COLO668 (cell line): ENCODE measurements around the gene CDH4.
A peak's percentile ranks its signal among the peaks of the same experiment; 100 is the strongest.
"Not testable (repeated sequence)": the region's sequence is repeated elsewhere in the genome, so short reads cannot be mapped to it uniquely, and the experiment has no call there.

Experiments used
- DNase-seq: peaks from one replicate; lab custom pipeline; 2025; ENCODE audit not compliant: unreplicated experiment; lab: John Stamatoyannopoulos, UW

CDH4 gene

GRCh38 chr20:61939691-61940360, 687.8 kb downstream of the CDH4 start:
- no peak for DNase-seq

- no peak for DNase-seq
These were observed 688.4 kb downstream of the CDH4 start for GRCh38 chr20:61940491-61940890.

GRCh38 chr20:61940976-61941720, 689.1 kb downstream of the CDH4 start:
- no peak for DNase-seq

GRCh38 chr20:61941721-61942405, 689.8 kb downstream of the CDH4 start:
- no peak for DNase-seq

GRCh38 chr20:61942526-61942925, 690.5 kb downstream of the CDH4 start:
- DNase-seq = no peak

- DNase-seq = not testable (repeated sequence)
These were observed 692.9 kb downstream of the CDH4 start for GRCh38 chr20:61944967-61945366.

- not testable (repeated sequence) for DNase-seq
These were observed 693.4 kb downstream of the CDH4 start for GRCh38 chr20:61945495-61945894.

GRCh38 chr20:61948056-61948455, 696.0 kb downstream of the CDH4 start:
- not testable (repeated sequence) for DNase-seq

GRCh38 chr20:61948586-61949362, 696.7 kb downstream of the CDH4 start:
- DNase-seq = no peak

- DNase-seq = no peak
These were observed 697.3 kb downstream of the CDH4 start for GRCh38 chr20:61949363-61949713.

GRCh38 chr20:61949714-61950640, 697.9 kb downstream of the CDH4 start:
- DNase-seq = no peak

GRCh38 chr20:61950641-61951071, 698.6 kb downstream of the CDH4 start:
- DNase-seq = no peak

- no peak for DNase-seq
These were observed 699.9 kb downstream of the CDH4 start for GRCh38 chr20:61951695-61952533.

- DNase-seq = peak; percentile 15
These were observed 701.3 kb downstream of the CDH4 start for GRCh38 chr20:61953037-61954021.

GRCh38 chr20:61954276-61955021, 702.4 kb downstream of the CDH4 start:
- DNase-seq = peak; percentile 90

- no peak for DNase-seq
These were observed 703.8 kb downstream of the CDH4 start for GRCh38 chr20:61955668-61956395.
